Stimulated activated CD4-positive, alpha-beta T cell treated with anti-CD3 and anti-CD28 coated beads, Interleukin-4, amount 100 ng/mL, for 24 hours (primary cell): ENCODE data around the gene RAD51C.
"Not testable (repeated sequence)": the region's sequence is repeated elsewhere in the genome, so short reads cannot be mapped to it uniquely, and the experiment has no call there.

Experiments
- DNase-seq: peaks from one replicate; pipeline ENCODE4 v3.0.0-alpha.2; 2020

Gene RAD51C

DNA sequence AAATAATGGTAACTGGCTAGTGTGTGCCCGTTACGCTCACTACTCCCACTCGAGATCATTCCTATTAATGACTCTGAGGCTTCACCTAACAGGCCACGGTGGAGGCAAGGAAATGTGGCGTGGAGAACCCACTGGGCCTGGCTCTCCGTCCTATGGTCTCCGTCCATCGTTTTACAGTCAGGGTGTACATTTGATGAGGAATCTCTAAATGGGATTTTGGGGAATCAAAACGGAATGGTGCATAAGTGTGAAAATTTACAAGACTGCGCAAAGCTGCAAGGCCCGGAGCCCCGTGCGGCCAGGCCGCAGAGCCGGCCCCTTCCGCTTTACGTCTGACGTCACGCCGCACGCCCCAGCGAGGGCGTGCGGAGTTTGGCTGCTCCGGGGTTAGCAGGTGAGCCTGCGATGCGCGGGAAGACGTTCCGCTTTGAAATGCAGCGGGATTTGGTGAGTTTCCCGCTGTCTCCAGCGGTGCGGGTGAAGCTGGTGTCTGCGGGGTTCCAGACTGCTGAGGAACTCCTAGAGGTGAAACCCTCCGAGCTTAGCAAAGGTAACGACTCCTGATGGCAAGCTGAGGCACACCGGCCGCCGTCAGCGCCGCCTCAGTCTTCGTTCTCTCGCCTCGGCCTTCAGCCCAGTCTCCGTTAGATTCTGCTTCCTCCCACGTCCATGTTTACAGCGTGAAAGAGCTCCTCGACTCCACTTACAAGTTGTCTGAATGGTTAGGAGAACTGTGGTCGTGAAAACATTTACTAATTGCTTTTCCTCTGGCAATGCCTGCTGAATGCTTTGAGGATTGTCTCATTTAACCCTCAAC lies at the start of gene RAD51C:
TSS of gene RAD51C (plus strand) at position 364 of the 817 bp plus-strand sequence. CDS start at position 406, 42 bp downstream.
- peak; percentile 89 for DNase-seq

DNA sequence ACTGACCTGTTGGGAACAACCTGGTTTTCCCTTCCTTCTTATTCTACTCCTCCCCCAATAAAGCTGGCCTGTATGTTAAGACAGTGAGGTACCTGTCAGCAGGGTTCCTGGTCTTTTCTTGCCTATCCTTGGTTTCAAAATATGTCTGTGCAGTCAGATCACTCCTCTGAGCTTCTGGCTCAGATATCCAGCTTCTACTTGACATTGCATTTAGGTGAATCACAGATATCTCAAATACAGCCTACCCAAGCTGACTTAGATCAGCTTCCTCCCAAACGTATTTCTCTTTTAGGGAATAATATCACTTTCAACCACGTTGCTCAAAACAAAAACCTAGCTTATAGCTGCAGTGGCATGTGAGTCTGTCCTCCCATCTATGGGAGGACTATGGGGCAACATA lies 49.3 kb upstream of the RAD51C start:
- DNase-seq, result no peak

GRCh38 chr17:58648236-58648635 lies 44.2 kb upstream of the RAD51C start:
- DNase-seq, result no peak

DNA sequence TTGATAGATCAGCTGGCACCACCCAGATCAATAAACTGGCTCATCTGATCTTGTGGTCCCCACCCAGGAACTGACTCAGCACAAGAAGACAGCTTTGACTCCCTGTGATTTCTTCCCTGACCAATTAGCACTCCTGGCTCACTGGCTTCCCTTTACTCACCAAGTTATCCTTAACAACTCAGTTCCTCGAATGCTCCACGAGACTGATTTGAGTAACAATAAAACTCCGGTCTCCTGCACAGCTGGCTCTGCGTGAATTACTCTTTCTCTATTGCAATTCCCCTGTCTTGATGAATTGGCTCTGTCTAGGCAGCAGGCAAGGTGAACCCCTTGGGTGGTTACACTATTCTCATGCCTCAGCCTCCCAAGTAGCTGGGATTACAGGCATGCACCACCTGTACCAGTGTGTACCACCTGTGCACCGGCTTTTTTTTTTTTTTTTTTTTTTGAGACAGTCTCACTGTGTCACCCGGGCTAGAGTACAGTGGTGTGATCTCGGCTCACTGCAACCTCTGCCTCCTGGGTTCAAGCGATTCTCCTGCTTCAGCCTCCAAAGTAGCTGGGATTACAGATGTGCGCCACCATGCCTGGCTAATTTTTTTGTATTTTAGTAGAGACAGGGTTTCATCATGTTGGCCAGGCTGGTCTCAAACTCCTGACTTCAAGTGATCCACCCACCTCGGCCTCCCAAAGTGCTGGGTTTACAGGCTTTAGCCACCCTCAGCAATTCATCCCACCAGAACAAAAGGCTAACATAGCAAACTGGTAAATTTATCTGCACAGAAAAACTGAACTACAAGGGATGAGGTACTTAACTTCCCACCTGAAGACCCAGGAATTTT lies 34.2 kb upstream of the RAD51C start:
- peak; percentile 4 for DNase-seq

GRCh38 chr17:58658804-58659713 lies 33.3 kb upstream of the RAD51C start:
- peak; percentile 87 for DNase-seq

GRCh38 chr17:58659714-58660084 lies 32.7 kb upstream of the RAD51C start:
- not testable (repeated sequence) for DNase-seq

DNA sequence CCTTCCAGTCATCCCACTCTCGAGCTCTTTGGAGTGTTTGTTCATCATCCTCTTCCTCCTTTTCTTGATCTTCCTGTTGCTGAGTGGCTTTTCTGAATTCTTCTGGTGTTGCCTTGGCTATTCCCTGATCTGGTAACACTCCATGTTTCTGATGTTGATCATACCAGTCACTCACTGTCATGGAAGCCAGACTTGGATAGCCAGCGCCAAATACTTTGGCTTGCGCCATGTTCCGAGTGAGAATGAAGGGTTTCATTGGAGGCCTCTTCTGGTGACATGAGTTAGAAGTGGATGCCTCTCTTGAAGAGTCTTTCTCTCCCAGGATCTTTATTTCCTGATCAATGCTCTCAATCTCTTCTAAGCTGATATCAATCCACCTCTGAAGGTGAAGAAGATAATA lies 31.8 kb upstream of the RAD51C start:
- DNase-seq, result no peak

- DNase-seq, result no peak
Observed at GRCh38 chr17:58661499-58661898, 30.9 kb upstream of the RAD51C start.

GRCh38 chr17:58664302-58664701 lies 28.1 kb upstream of the RAD51C start:
- DNase-seq, result no peak

DNA sequence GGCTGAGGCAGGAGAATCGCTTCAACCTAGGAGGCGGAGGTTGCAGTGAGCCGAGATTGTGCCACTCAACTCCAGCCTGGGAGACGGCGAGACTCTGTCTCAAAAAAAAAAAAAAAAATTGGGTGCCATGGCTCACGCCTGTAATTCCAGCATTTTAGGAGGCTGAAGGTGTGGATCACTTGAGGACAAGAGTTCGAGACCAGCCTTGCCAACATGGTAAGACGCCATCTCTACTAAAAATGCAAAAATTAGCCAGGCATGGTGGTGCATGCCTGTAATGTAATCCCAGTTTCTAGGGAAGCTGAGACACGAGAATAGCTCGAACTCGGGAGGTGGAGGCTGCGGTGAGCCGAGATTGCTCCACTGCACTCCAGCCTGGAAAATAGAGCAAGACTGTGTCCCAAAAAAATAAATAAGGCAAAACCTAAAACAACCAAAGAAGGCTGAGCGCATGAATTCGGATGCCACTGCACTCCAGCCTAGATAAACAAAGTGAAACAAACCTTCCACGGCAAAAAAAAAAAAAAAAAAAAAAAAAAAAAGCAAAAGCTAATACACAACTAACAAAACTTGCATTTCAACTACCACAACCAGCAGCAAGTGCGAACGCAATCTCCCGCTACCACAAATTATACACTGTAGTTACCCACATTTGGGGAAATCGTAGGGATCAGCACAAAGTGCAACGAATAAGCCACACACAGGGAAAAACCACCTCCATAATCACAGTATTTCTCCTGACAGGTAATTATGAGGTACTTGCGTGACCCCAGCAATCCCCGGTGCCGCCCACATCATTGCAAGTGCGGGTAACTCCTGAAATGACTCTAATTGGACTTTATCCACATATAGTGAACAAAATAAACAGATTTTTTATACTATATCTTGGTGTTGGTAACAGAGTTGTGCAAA lies 26.2 kb upstream of the RAD51C start:
- DNase-seq, result no peak

GRCh38 chr17:58666858-58667267 lies 25.5 kb upstream of the RAD51C start:
- DNase-seq, result peak; percentile 27

GRCh38 chr17:58667934-58668597 lies 24.3 kb upstream of the RAD51C start:
- DNase-seq, result no peak

DNA sequence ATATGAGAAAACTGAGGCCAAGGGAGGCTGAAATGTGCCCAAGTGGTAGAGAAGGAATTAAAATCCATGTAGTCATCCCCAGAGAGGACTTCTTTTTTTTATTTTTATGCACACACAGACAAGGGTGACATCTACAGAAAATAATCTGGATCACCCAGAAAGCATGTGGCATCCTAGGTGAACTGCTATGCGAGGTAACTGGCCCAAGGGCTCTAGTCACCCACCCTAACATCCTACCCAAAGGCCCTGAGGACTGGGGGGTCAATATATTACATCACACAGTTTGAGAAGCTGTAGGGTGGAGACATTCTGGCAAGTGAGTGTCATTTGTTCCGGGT lies 23.8 kb upstream of the RAD51C start:
- DNase-seq, result no peak

DNA sequence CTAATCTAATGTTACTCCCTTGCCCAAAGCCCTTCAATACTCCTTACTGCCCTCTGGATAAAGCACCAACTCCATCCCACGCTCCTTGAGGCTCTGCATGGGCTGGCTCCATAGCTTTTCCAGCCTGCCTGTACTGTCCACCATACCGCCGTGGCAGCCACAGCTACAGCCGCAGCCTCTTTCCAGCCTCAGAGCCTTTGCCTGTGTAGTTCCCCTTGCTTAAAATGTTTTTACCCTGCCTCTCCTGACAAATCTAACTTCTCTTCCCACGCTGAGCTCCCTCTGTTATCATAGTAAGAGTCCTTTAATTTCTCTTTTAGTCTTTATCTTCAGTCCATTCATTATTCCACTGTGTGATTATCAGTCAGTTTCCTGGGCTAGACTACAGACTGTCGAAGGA lies 22.5 kb upstream of the RAD51C start:
- DNase-seq, result no peak

- no peak for DNase-seq
Observed at GRCh38 chr17:58671969-58672368, 20.4 kb upstream of the RAD51C start.

DNA sequence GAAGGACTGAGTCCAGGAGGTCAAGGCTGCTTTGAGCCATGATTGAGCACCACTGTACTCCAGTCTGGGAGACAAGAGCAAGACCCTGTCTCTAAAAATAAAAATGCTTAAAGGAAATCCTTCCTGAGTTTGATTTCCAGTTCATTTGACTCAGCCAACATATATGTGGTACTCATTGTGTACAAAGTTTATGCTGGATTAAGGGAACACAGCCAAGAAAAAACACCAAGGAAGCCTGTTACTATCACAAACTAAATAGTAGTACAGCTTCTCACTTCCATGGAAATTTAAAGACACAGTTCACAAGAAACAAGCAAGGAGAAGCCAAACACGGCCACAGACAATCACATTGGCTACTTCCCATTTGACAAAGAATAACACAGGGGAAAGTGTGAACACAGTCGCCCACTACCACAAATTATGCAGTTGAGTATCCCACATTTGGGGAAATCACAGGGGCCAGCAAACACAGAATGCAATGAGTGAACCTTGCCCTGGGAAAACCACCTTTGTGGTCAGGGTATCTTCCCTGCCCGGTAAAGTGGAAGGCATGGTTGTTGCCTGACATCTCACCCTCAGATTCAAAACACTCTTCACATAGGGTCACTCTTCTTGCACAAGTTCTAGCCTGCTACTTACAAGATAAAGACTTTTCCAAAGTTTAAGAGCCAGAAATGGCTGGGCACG lies 15.1 kb upstream of the RAD51C start:
- DNase-seq, result no peak

DNA sequence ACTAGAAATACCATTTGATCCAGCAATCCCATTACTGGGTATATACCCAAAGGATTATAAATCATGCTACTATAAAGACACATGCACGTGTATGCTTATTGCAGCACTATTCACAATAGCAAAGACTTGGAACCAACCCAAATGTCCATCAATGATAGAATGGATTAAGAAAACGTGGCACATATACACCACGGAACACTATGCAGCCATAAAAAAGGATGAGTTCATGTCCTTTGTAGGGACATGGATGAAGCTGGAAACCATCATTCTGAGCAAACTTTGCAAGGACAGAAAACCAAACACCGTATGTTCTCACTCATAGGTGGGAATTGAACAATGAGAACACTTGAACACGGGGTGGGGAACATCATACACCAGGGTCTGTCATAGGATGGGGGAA lies 14.1 kb upstream of the RAD51C start:
- DNase-seq, result not testable (repeated sequence)

DNA sequence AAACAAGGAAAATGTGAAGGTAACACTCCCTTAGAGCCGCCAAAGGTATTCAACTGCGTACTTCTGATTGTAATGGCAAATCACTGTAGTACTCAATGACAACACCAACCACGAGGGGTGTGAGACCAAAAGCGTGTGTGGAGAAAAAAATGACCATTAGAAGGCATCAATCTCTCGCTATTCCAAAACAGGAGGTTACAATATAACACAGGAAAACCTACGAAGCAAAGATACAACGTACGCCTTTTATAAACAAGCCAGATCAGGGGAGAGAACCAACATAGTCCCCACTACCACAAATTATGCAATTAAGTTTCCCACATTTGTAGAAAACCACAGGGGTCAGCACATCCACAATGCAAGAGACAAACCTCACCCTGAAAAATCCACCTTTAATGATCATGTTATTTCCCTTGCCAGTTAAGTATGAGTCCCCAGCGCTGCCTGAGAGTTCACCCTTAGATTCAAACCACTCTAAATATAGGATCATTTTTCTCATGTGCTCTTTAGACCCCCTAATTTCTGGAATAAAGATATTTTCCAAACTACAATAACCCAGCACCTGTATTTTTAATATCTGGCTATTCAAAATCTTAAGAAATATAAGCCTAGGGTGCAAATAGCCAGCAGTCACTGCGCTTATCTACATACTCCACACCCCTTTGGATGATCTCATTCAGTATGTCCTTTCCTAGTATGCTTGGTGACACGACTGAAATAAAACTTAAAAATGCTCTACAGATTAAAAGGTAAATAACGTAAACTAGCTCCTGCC lies 13.0 kb upstream of the RAD51C start:
- DNase-seq, result no peak

GRCh38 chr17:58680038-58680369 lies 12.4 kb upstream of the RAD51C start:
- DNase-seq, result no peak

- DNase-seq, result no peak
Observed at GRCh38 chr17:58684003-58684402, 8.4 kb upstream of the RAD51C start.
